Panc1 (cell line): ENCODE results near the gene LUC7L. TPM values are rescaled to one million over a fixed set of nuclear protein-coding genes. Genes with fewer than 3 reads are reported as not detected.

Experiments used
- ATAC-seq: fragments of 200-7000 bp; cut with Tn5 transposase; 2 replicates; pipeline ENCODE4 v1.9.1; 2020; ENCODE audit warnings: mild to moderate bottlenecking, moderate library complexity
- BruUV-seq: library from RNA; stranded (reverse); fragments of 400-500 nt; replicated peaks from 2 replicates; lab custom pipeline; 2021; lab: Mats Ljungman, UMichigan
- CTCF ChIA-PET: fragments of 300-600 bp; sonication (Branson Sonifier 250); formaldehyde crosslinking; loops from one replicate; lab custom pipeline; 2022; ENCODE audit warnings: antibody characterized with exemption; lab: Charles Lee
- POLR2A ChIA-PET: fragments of 300-600 bp; sonication (Branson Sonifier 250); formaldehyde crosslinking; loops from one replicate; lab custom pipeline; 2022; ENCODE audit warnings: antibody characterized with exemption; lab: Charles Lee
- DNase-seq: peaks from one replicate; pipeline ENCODE4 v3.0.0-alpha.2; 2010; ENCODE audit warnings: low read depth, low spot score
- H3K27ac ChIP-seq: 2 replicates; pipeline ENCODE4 v1.5.1; 2011; ENCODE audit warnings: mild to moderate bottlenecking, low read length, inconsistent platforms
- H3K27me3 ChIP-seq: fragments of 200-500 bp; sonication (Bioruptor generic); 2 replicates; pipeline ENCODE4 v1.6.0; 2014; ENCODE audit warnings: low read length, inconsistent platforms; ENCODE audit not compliant: control insufficient read depth, insufficient read depth
- H3K36me3 ChIP-seq: fragments of 200-500 bp; sonication (Bioruptor generic); 2 replicates; pipeline ENCODE4 v1.5.1; 2014; ENCODE audit warnings: inconsistent platforms, mild to moderate bottlenecking, low read length, moderate library complexity; ENCODE audit not compliant: control insufficient read depth, insufficient read depth
- H3K4me1 ChIP-seq: 2 replicates; pipeline ENCODE4 v1.5.1; 2011; ENCODE audit warnings: inconsistent platforms, mild to moderate bottlenecking, low read length, moderate library complexity; ENCODE audit not compliant: control insufficient read depth, insufficient read depth
- H3K4me3 ChIP-seq, 2 experiments: 2 replicates each; pipeline ENCODE4 v1.5.1; 2011 to 2012; ENCODE audit warnings: low read depth in 2 of 2, low read length in 2 of 2, mild to moderate bottlenecking in 2 of 2, inconsistent platforms in 1 of 2, moderate library complexity in 1 of 2
- H3K9me3 ChIP-seq: fragments of 200-500 bp; sonication (Bioruptor generic); 2 replicates; pipeline ENCODE4 v1.5.1; 2014; ENCODE audit warnings: low read depth, mild to moderate bottlenecking, inconsistent platforms, low read length, moderate library complexity; ENCODE audit not compliant: control insufficient read depth, insufficient read depth
- CTCF ChIP-seq: fragments of 450-650 bp; IDR thresholded peaks from 2 replicates; pipeline ENCODE4 v1.5.1; 2017; ENCODE audit warnings: mild to moderate bottlenecking
- POLR2AphosphoS5 ChIP-seq: IDR thresholded peaks from 2 replicates; pipeline ENCODE4 v1.6.1; 2012; ENCODE audit warnings: mild to moderate bottlenecking, low read depth, low read length, moderate library complexity
- REST ChIP-seq, 2 experiments: IDR thresholded peaks; 2 replicates each; pipeline ENCODE4 v1.6.1; 2011 to 2012; ENCODE audit warnings: low read depth in 2 of 2, control low read depth in 1 of 2, low read length in 1 of 2, mild to moderate bottlenecking in 1 of 2, moderate library complexity in 1 of 2; ENCODE audit not compliant: insufficient read depth in 1 of 2
- SIN3A ChIP-seq: IDR thresholded peaks from 2 replicates; pipeline ENCODE4 v1.6.1; 2012; ENCODE audit warnings: low read depth, mild to moderate bottlenecking, low read length, moderate library complexity, borderline replicate concordance; ENCODE audit not compliant: insufficient read depth
- TCF7L2 ChIP-seq: IDR thresholded peaks from 2 replicates; pipeline ENCODE4 v1.6.1; 2011; ENCODE audit warnings: mild to moderate bottlenecking, low read depth, low read length, inconsistent platforms
- in situ Hi-C: cut with HindIII; loops from 2 replicates; pipeline ENCODE4 v1.10.0; 2016; ENCODE audit warnings: low sequenced_read_pairs, low pct_unique_long_range_greater_than_20kb
- intact Hi-C: fragments of 100-400 bp; cut with micrococcal nuclease; formaldehyde crosslinking; loops from one replicate; pipeline ENCODE4 v1.10.0; 2022; ENCODE audit not compliant: unreplicated experiment
- total RNA-seq: library from RNA; stranded (reverse); gene quantifications from one replicate; pipeline ENCODE4 v1.2.1, GENCODE V29; 2021; ENCODE audit not compliant: unreplicated experiment

Gene LUC7L
- total RNA-seq, 1 experiment from 2014 or later = 75.3 TPM

GRCh38 chr16:263182-263774 is 34.0 kb upstream of the LUC7L start:
- ChIA-PET POLR2A (no interaction called here), CTCF (no interaction called here)
- in situ Hi-C loops = no loop called here
- ATAC-seq = no peak
- Histone ChIP-seq H3K36me3 (no peaks in the 10 kb centered on the region), H3K4me1 (no peaks in the 10 kb centered on the region; the same call in 1 of the 2 replicates), H3K27me3 (no peaks in the 10 kb centered on the region), H3K27ac (no peak overlapping the region), H3K9me3 (no peaks in the 10 kb centered on the region), H3K4me3 (no peak overlapping the region)
- intact Hi-C loops = no loop called here
- TF ChIP-seq REST (IDR thresholded peaks at IDR 0.05; ENCODE audit: insufficient read depth in 1 of 2, low read depth in 2 of 2, low read length in 1 of 2) = no peak
- no peak for TF ChIP-seq SIN3A
- no peak for TF ChIP-seq POLR2AphosphoS5
- no peak for TF ChIP-seq TCF7L2
- no peak for TF ChIP-seq CTCF
- BruUV-seq = no TSS peak
- DNase-seq = no peak

GRCh38 chr16:262121-262745 is 33.0 kb upstream of the LUC7L start:
- no TSS peak for BruUV-seq
- H3K4me3 ChIP-seq = no peak overlapping the region
- CTCF ChIA-PET = no interaction called here

More at GRCh38 chr16:262121-262745, 33.0 kb upstream of the LUC7L start:
- POLR2A ChIA-PET = no interaction called here
- H3K27me3 ChIP-seq = no peaks in the 10 kb centered on the region
- H3K27ac ChIP-seq = no peak overlapping the region
- in situ Hi-C loops (no loop called here), intact Hi-C loops (no loop called here)
- H3K9me3 ChIP-seq = no peaks in the 10 kb centered on the region
- DNase-seq (no peak), ATAC-seq (no peak)
- no peaks in the 10 kb centered on the region for H3K36me3 ChIP-seq
- TF ChIP-seq TCF7L2 = no peak
- TF ChIP-seq CTCF = no peak
- no peak for TF ChIP-seq POLR2AphosphoS5
- no peak for TF ChIP-seq REST (IDR thresholded peaks at IDR 0.05; ENCODE audit: insufficient read depth in 1 of 2, low read depth in 2 of 2, low read length in 1 of 2)
- no peak for TF ChIP-seq SIN3A
- H3K4me1 ChIP-seq = no peaks in the 10 kb centered on the region; the same call in 1 of the 2 replicates
